Femur (tissue), 1 donor: ENCODE data around the gene ARL6IP4.
"Not testable (repeated sequence)": the region's sequence is repeated elsewhere in the genome, so short reads cannot be mapped to it uniquely, and the experiment has no call there.

Source experiments
- DNase-seq: peaks from one replicate; pipeline ENCODE4 v3.0.0-alpha.2; 2017

The ARL6IP4 gene

DNA sequence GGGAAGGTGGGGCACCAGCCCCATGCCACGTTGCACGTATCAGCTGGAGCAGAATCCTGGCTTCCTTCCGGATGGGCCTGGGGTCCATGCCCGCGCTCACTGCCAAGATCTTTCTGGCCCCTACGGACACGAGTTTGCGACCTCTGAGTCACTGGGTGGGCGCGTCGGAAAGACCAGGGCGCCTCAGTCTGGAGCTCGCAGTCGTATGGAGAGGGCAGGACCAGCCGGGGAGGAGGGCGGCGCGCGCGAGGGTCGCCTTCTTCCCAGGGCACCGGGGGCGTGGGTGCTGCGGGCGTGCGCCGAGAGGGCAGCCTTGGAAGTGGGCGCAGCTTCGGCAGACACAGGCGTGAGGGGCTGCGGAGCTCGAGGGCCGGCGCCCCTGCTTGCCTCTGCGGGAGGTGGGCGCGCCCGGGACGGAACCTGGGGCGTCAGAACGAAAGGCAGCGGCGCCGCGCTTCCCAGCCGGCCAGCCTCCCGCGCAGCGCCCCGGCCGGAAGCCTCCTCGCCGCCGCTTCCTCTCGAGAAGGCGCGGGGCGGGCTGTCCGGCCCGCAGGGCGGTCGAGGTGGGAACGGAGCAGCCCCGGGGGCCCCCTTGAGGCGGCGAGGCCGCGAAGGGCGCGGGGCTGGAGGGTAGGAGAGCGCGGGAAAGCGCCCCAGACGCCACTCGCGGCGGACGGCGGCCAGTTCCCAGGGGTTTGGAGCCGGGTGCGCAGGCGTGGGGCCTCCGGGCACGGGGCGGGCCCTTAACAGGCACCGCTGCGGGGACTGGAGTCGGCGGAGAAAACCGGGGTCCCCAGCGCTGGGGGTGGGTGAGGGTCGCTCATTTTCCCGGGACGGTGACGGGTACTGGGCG is at the start of gene ARL6IP4:
Gene ARL6IP4, plus strand, starts transcription at position 499 of the 853 bp plus-strand sequence. CDS start 459 bp downstream, outside the sequence.
- DNase-seq = peak; percentile 77

DNA sequence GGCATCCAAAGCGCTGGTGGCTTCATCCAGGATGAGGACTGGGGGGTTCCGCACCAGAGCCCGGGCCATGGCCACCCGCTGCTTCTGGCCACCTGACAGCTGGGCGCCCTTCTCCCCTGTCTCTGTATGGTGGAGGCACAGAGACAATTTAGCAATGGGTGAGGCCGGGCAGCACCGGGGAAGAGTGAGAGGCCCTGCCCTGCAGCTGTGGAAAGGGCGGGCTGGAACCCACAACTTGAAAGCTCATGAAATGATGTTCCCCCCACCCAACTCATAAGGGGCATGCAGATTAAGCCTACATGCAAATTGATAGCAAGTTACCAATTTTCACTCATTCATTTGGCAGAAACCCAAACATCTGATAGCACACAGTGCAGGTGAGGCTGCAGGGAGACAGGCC is 48.3 kb upstream of the ARL6IP4 start:
- DNase-seq = no peak

- no peak for DNase-seq
Measured at GRCh38 chr12:122934722-122935121, 45.8 kb upstream of the ARL6IP4 start.

- DNase-seq = peak; percentile 49
Measured at GRCh38 chr12:122935318-122935717, 45.2 kb upstream of the ARL6IP4 start.

GRCh38 chr12:122937622-122938091 is 42.8 kb upstream of the ARL6IP4 start:
- DNase-seq = no peak

DNA sequence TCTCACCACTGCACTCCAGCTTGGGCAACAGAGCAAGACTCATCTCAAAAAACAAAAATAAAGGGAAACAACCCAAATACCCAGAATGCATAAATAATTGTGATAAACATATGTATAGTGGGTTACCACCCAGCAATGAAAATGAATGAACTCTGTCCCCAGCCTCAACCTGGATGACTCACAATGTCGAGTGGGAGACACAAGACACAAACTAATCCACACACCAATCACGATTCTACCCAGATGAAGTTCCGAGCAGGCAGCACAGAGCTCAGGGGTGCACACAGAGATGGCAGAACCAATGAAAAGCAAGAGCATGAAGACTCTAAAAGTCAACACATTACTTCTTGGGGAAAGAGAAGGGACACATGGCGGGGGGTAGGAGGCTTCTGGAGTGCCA is 41.4 kb upstream of the ARL6IP4 start:
- no peak for DNase-seq

GRCh38 chr12:122941351-122941750 is 39.1 kb upstream of the ARL6IP4 start:
- DNase-seq = not testable (repeated sequence)

GRCh38 chr12:122942637-122943036 is 37.8 kb upstream of the ARL6IP4 start:
- no peak for DNase-seq

GRCh38 chr12:122943196-122943595 is 37.3 kb upstream of the ARL6IP4 start:
- no peak for DNase-seq

DNA sequence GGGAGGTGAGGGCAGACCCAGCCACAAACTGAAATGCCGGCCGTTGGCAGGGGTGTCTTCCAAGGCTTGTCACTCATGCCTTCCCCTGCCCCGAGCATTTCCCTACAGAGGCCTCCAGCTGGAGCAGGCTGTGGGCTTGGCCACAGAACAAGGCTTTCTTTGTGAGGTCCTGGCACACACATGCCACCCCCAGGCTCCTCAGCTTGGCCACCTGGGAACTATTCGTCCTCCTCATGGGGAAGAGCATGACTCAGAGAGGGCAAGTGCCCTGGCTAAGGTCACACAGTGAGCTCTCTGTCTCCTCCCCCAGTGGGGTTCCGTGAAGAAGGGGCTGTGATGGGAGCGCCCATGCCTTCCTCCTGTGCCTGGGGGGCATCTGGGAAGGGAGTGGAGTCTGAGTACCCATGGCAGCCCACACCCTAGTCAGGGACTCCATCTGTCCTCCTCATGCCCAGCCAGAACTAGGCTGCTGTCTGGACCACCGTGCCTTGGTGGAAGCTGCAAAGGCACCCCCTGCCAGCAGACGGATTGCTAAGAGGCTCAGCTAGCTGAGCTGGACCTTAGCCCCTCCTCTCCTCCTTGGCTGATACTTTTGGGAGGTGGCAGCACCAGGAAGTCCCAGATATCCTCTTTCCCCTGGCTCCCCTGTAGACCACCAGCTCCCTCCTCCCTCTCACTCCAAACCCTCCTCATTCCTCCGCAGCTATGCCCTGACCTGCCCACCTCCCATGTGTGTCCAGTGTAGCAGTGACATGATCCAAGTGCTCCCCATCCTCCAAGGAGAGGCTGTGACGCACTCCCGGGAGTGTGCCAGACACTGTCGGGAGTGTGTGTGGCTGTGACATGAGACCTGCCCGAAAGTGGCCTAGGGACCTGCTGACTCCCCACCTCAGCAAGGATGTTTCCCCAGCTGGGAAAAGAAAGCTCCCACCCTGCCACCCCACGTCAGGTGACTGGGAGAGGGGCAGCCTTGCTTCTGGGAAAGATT is 35.6 kb upstream of the ARL6IP4 start:
- DNase-seq = peak; percentile 73

GRCh38 chr12:122946690-122947341 is 33.7 kb upstream of the ARL6IP4 start:
- peak; percentile 87 for DNase-seq

- DNase-seq = no peak
Measured at GRCh38 chr12:122947352-122947792, 33.1 kb upstream of the ARL6IP4 start.

GRCh38 chr12:122948605-122949004 is 31.9 kb upstream of the ARL6IP4 start:
- DNase-seq = no peak

DNA sequence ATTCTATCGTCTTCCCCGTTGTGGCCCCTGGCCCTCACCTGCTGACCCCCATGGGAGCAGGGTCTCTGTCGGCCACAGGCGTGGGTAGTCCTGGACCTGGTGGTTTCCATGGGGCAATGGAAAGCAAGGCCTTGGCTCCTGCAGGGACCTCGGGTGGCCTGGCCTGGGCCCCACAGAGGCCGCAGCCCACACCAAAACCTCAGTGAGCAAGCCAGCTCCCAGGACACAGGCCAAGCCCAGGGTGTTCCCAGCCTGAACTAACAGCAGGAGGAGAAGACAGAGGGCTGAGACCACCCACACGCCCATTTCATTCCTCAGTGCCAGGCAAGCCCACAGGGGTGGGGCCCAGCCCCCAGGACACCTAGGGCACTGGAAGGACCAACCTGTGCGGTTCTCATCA is 31.1 kb upstream of the ARL6IP4 start:
- DNase-seq = no peak

DNA sequence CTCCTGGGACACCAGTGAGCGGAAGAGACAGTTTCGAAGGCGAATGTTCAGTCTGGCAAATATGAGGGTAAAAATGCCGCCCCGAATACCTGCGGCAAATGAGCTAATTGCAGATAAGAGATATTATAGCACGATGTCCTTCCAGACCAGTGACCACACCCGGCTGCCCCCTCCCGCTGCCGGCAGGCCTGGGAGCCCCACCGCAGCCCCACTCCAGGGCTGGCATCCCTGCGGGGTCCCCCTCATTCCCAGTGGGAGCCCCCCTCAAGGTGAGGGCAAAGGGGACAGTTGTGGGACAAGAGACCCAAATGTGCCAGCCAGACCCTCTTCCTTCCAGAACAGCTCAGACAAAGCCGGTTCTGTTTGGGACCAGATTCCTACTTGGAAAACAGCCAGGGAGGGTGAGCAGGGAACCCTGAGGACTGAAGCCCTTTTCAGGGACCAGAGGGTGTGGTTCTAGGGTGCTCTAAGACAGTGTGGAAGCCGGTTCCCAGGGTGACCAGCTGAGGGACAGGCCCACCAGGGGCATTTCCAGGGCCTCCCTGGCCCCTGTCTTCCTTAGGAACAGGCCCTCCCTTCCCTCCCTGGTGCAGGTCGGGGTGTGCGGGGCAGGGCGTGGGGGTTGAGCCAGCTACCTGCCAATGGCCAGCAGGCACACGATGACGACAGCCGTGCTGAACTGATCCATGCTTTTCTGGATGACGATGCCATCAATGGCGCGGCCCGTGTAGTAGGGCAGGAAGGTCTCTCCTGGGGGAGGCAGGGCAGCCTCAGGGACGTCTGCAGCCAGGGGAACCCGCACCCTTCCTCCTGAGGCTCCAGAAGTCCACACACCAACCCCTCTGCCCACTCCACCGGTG is 30.4 kb upstream of the ARL6IP4 start:
- DNase-seq = no peak

- DNase-seq = no peak
Measured at GRCh38 chr12:122951406-122951805, 29.1 kb upstream of the ARL6IP4 start.

DNA sequence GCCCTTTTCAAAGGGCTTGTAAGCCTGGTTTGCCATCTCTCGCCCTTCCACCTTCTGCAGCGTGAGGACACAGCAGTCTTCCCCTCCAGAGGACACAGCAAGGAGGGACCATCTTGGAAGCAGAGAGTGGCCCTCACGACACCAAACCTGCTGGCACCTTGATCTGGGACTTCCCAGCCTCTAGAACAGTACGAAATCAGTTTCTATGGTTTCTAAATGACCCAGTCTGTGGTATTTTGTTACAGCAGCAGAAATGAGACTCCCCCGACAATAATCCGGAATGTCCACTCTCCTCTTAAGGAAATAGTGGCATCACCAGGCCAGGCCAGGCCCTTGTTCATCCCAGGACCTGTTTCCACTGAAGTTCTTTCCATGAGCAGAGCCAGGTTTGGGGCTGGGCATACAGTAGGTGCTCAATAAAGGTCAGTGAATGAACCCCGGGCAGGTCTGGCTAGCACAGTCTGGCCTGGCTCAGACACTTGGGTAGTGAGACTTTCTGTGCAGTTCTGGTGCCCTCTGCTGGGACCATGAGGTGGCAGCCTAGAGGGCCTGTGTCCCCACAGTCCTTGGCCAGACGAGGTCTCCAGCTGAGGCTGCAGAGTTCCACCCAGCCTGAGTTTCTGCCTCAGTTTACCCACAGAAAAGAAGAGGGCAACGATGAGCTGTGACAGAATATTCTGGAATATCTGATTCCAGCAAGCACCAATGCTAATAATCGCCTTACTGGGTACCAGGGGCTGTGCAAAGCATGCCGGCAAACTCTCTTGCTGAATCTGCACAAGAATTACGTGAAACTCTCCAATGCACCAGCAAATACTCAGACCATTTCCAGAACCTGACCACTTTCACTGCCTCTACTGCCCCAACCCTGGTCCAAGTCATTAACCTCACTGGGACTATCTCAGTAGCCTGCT is 28.2 kb upstream of the ARL6IP4 start:
- peak; percentile 79 for DNase-seq

DNA sequence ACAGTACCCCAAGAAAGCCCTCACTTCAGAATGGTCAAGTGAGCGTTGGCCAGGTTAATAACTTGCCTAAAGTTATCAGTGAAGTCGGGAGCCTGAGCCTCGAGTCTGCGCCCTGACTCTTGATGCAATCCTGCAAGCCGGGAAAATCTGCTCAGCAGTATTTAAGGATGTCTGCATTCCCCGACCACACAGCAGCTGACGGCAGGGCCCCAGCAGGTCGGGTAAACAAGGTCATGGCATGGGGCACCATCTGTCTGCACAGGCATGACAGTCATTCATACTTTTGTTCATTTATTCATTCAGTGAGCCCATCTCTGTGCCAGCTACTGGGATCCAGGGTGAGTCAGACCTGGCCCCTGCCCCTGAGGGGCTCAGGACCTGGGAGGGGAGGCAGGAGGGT is 25.3 kb upstream of the ARL6IP4 start:
- no peak for DNase-seq

DNA sequence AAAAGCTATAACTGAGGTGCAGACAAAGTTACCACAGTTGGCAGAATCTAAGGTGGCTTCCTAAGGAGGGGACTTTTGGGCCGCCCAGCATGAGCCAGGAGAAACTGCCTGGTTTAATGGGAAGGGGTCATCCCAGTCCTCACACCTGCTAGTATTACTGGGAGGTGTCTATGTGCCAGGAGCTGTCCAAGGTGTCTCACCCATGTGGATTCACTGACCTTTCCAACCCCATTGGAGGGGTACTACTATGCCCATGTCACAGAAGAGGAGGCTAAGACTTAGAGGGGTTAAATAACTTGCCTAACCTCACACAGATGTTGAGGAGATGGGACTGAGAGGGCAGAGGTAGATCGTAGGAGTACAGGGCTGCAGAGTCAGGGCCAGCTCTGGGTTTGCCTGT is 24.4 kb upstream of the ARL6IP4 start:
- DNase-seq = no peak

GRCh38 chr12:122958198-122958888 is 22.1 kb upstream of the ARL6IP4 start:
- no peak for DNase-seq
